PC-3 (cell line): Measurements from ENCODE around the gene PSMD6.

Experiments used
- EZH2 ChIP-seq: fragments of 300-600 bp; sonication (generic); IDR thresholded peaks from one replicate; pipeline ENCODE4 v1.6.1; 2017; ENCODE audit warnings: antibody characterized with exemption, mild to moderate bottlenecking, low read length; ENCODE audit not compliant: unreplicated experiment
- TF ChIP-seq, protein P1 (sequence below): fragments of 300-600 bp; sonication (generic); conservative IDR thresholded peaks from 2 replicates; pipeline ENCODE4 v1.5.1; 2017; ENCODE audit warnings: antibody characterized with exemption, low read depth, mild to moderate bottlenecking, low read length

DNA sequence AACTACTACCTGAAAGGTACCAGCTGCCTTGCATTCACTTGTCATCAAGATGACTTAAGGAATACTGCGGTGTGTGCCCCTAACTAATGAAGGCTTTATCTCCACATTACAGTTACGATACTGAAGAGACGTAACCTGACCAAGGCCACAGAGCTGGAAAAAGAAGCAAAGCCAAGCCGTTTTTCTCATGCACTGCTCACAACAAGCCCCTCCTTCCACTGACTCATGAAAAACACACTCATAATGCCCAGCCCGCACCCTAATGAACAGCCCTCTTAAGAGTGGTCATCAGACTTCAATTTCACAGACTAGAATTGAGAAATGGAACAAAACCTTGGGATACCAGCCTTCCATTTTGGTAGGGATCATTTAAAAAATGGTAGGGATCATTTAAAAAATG, 11.6 kb downstream of the PSMD6 start:
- TF ChIP-seq, protein P1, sequence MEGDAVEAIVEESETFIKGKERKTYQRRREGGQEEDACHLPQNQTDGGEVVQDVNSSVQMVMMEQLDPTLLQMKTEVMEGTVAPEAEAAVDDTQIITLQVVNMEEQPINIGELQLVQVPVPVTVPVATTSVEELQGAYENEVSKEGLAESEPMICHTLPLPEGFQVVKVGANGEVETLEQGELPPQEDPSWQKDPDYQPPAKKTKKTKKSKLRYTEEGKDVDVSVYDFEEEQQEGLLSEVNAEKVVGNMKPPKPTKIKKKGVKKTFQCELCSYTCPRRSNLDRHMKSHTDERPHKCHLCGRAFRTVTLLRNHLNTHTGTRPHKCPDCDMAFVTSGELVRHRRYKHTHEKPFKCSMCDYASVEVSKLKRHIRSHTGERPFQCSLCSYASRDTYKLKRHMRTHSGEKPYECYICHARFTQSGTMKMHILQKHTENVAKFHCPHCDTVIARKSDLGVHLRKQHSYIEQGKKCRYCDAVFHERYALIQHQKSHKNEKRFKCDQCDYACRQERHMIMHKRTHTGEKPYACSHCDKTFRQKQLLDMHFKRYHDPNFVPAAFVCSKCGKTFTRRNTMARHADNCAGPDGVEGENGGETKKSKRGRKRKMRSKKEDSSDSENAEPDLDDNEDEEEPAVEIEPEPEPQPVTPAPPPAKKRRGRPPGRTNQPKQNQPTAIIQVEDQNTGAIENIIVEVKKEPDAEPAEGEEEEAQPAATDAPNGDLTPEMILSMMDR: no peak
- no peak for TF ChIP-seq EZH2
